ENCODE measurements around the gene NIT2.
A peak's percentile ranks its signal among the peaks of the same experiment; 100 is the strongest.
"Not testable (repeated sequence)": the region's sequence is repeated elsewhere in the genome, so short reads cannot be mapped to it uniquely, and the experiment has no call there.

NIT2 gene

GRCh38 chr3:100325827-100326226 is 8.7 kb upstream of the NIT2 start:
- H3K4me3 ChIP-seq (ENCODE audit: low read depth, low read length): no peak overlapping the region
- TF ChIP-seq CTCF (IDR thresholded peaks at IDR 0.05; ENCODE audit: low read depth, low read length): no peak

- H3K4me3 ChIP-seq (ENCODE audit: low read depth, low read length): not testable (repeated sequence)
These were observed 7.2 kb upstream of the NIT2 start for GRCh38 chr3:100327377-100327776.

- TF ChIP-seq CTCF (IDR thresholded peaks at IDR 0.05; ENCODE audit: low read depth, low read length): no peak
- no peak overlapping the region for H3K4me3 ChIP-seq (ENCODE audit: low read depth, low read length)
These were observed 4.6 kb upstream of the NIT2 start for GRCh38 chr3:100329800-100330489.

- TF ChIP-seq CTCF (IDR thresholded peaks at IDR 0.05; ENCODE audit: low read depth, low read length): no peak
- no peak overlapping the region for H3K4me3 ChIP-seq (ENCODE audit: low read depth, low read length)
These were observed 3.9 kb upstream of the NIT2 start for GRCh38 chr3:100330651-100331050.

GRCh38 chr3:100331660-100332059 is 2.9 kb upstream of the NIT2 start:
- no peak for TF ChIP-seq CTCF (IDR thresholded peaks at IDR 0.05; ENCODE audit: low read depth, low read length)
- H3K4me3 ChIP-seq (ENCODE audit: low read depth, low read length): no peak overlapping the region

- H3K4me3 ChIP-seq (ENCODE audit: low read depth, low read length): no peak overlapping the region
- no peak for TF ChIP-seq CTCF (IDR thresholded peaks at IDR 0.05; ENCODE audit: low read depth, low read length)
These were observed 1.5 kb upstream of the NIT2 start for GRCh38 chr3:100333051-100333450.

- peak overlapping the region; percentile 70 for H3K4me3 ChIP-seq (ENCODE audit: low read depth, low read length)
- TF ChIP-seq CTCF (IDR thresholded peaks at IDR 0.05; ENCODE audit: low read depth, low read length): no peak
These were observed 528 bp upstream of the NIT2 start for GRCh38 chr3:100333970-100334487.

GRCh38 chr3:100335434-100335833 is 877 bp downstream of the NIT2 start:
- peak overlapping the region; percentile 70 for H3K4me3 ChIP-seq (ENCODE audit: low read depth, low read length)
- TF ChIP-seq CTCF (IDR thresholded peaks at IDR 0.05; ENCODE audit: low read depth, low read length): no peak

GRCh38 chr3:100336229-100336628 is 1.7 kb downstream of the NIT2 start:
- not testable (repeated sequence) for H3K4me3 ChIP-seq (ENCODE audit: low read depth, low read length)
